Measurements from ENCODE around the gene SMCO3. TPM values are rescaled to one million over a fixed set of nuclear protein-coding genes. Genes with fewer than 3 reads are reported as not detected.
A peak's percentile ranks its signal among the peaks of the same experiment; 100 is the strongest.

The SMCO3 gene
- 0.89 and 1.4 TPM in 2 replicates for total RNA-seq

GRCh38 chr12:14814014-14814413 lies at the start of gene SMCO3:
SMCO3 (minus strand) TSS chr12:14814182; CDS start chr12:14806680, 7,502 bp downstream.
- no peak for DNase-seq (ENCODE audit: low read depth in 2 of 2)

GRCh38 chr12:14860490-14860889 lies 46.5 kb upstream of the SMCO3 start:
- no peak for DNase-seq (ENCODE audit: low read depth in 2 of 2)

GRCh38 chr12:14858513-14858912 lies 44.5 kb upstream of the SMCO3 start:
- DNase-seq (ENCODE audit: low read depth in 2 of 2), result no peak

- no peak for DNase-seq (ENCODE audit: low read depth in 2 of 2)
These were observed 40.7 kb upstream of the SMCO3 start for GRCh38 chr12:14854586-14855183.

- no peak for DNase-seq (ENCODE audit: low read depth in 2 of 2)
These were observed 40.0 kb upstream of the SMCO3 start for GRCh38 chr12:14853961-14854360.

GRCh38 chr12:14852880-14853279 lies 38.9 kb upstream of the SMCO3 start:
- DNase-seq (ENCODE audit: low read depth in 2 of 2), result no peak

GRCh38 chr12:14850929-14851663 lies 37.1 kb upstream of the SMCO3 start:
- no peak for DNase-seq (ENCODE audit: low read depth in 2 of 2)

GRCh38 chr12:14849661-14850060 lies 35.7 kb upstream of the SMCO3 start:
- DNase-seq (ENCODE audit: low read depth in 2 of 2), result peak in 1 of 2 donors; percentile 78

- DNase-seq (ENCODE audit: low read depth in 2 of 2), result peak in 1 of 2 donors; percentile 79
These were observed 33.0 kb upstream of the SMCO3 start for GRCh38 chr12:14846876-14847580.

GRCh38 chr12:14846042-14846587 lies 32.1 kb upstream of the SMCO3 start:
- DNase-seq (ENCODE audit: low read depth in 2 of 2), result peak in 1 of 2 donors; percentile 44

GRCh38 chr12:14845350-14845750 lies 31.4 kb upstream of the SMCO3 start:
- DNase-seq (ENCODE audit: low read depth in 2 of 2), result peak; percentile 63 to 79

GRCh38 chr12:14844401-14844800 lies 30.4 kb upstream of the SMCO3 start:
- DNase-seq (ENCODE audit: low read depth in 2 of 2), result no peak

GRCh38 chr12:14843425-14843887 lies 29.5 kb upstream of the SMCO3 start, which contains the start of gene ART4:
ART4 (minus strand) TSS chr12:14843526; CDS start chr12:14843113, 413 bp downstream.
- DNase-seq (ENCODE audit: low read depth in 2 of 2), result peak; percentile 93 to 96

- DNase-seq (ENCODE audit: low read depth in 2 of 2), result no peak
These were observed 28.3 kb upstream of the SMCO3 start for GRCh38 chr12:14842315-14842714.

- peak; percentile 95 to 97 for DNase-seq (ENCODE audit: low read depth in 2 of 2)
These were observed 27.8 kb upstream of the SMCO3 start for GRCh38 chr12:14841761-14842160.

GRCh38 chr12:14840616-14841015 lies 26.6 kb upstream of the SMCO3 start:
- no peak for DNase-seq (ENCODE audit: low read depth in 2 of 2)

- DNase-seq (ENCODE audit: low read depth in 2 of 2), result no peak
These were observed 25.3 kb upstream of the SMCO3 start for GRCh38 chr12:14839262-14839661.

GRCh38 chr12:14836336-14837210 lies 22.6 kb upstream of the SMCO3 start:
- peak in 1 of 2 donors; percentile 89 for DNase-seq (ENCODE audit: low read depth in 2 of 2)

- DNase-seq (ENCODE audit: low read depth in 2 of 2), result no peak
These were observed 20.5 kb upstream of the SMCO3 start for GRCh38 chr12:14834509-14834908.

- DNase-seq (ENCODE audit: low read depth in 2 of 2), result peak in 1 of 2 donors; percentile 21
These were observed 20.0 kb upstream of the SMCO3 start for GRCh38 chr12:14833952-14834351.

GRCh38 chr12:14833336-14833735 lies 19.4 kb upstream of the SMCO3 start:
- DNase-seq (ENCODE audit: low read depth in 2 of 2), result no peak

All from dermis microvascular lymphatic vessel endothelial cell (primary cell).